ENCODE results near the gene TSHZ2. TPM values are rescaled to one million over a fixed set of nuclear protein-coding genes. Genes with fewer than 3 reads are reported as not detected.

The TSHZ2 gene
- total RNA-seq, 1 experiment from 2014 or later: 0.20 TPM

- DNase-seq (ENCODE audit: low spot score) (no peak), ATAC-seq (no peak; the same call in 1 of the 2 replicates)
- Mint-ChIP-seq H3K4me1 (peaks cover 7% of the 10 kb centered on the region), H3K9me3 (no peaks in the 10 kb centered on the region), H3K36me3 (no peaks in the 10 kb centered on the region), H3K4me3 (no peak overlapping the region), H3K27ac (no peak overlapping the region), H3K27me3 (ENCODE audit: low read depth) (no peaks in the 10 kb centered on the region)
- TF ChIP-seq GTF2I (CRISPR knock-in tag; conservative IDR thresholded peaks at IDR 0.05): no peak
- TF ChIP-seq MXD4 (CRISPR knock-in tag; IDR thresholded peaks at IDR 0.05; ENCODE audit: borderline replicate concordance): no peak
- TF ChIP-seq FOXP1 (CRISPR knock-in tag; IDR thresholded peaks at IDR 0.05; ENCODE audit: borderline replicate concordance): no peak
- no peak for TF ChIP-seq ESRRA (CRISPR knock-in tag; IDR thresholded peaks at IDR 0.05; ENCODE audit: borderline replicate concordance)
- no peak for TF ChIP-seq OVOL2 (CRISPR knock-in tag; IDR thresholded peaks at IDR 0.05; ENCODE audit: borderline replicate concordance)
- ChIA-PET CTCF (interaction anchor here (0.5 kb wide), 1 partner anchor 24 kb away, joined by 3 read pairs; no protein-coding TSS in a partner anchor), POLR2A (no interaction called here)
These were observed 12.3 kb downstream of the TSHZ2 start for GRCh38 chr20:52984451-52984810.

- H3K4me3 Mint-ChIP-seq: no peak overlapping the region
- POLR2A ChIA-PET: no interaction called here
- CTCF ChIA-PET: no interaction called here
- H3K36me3 Mint-ChIP-seq: no peaks in the 10 kb centered on the region
- no peaks in the 10 kb centered on the region for H3K27me3 Mint-ChIP-seq (ENCODE audit: low read depth)
- TF ChIP-seq ATF2 (CRISPR knock-in tag; IDR thresholded peaks at IDR 0.05; ENCODE audit: borderline replicate concordance, low read depth): no peak
- TF ChIP-seq NFATC4 (CRISPR knock-in tag; IDR thresholded peaks at IDR 0.05): no peak
- TF ChIP-seq IRF1 (CRISPR knock-in tag; IDR thresholded peaks at IDR 0.05): no peak
- TF ChIP-seq ZNF416 (CRISPR knock-in tag; IDR thresholded peaks at IDR 0.05): no peak
- no peak for TF ChIP-seq SOX15 (CRISPR knock-in tag; IDR thresholded peaks at IDR 0.05)
- TF ChIP-seq EMX1 (CRISPR knock-in tag; IDR thresholded peaks at IDR 0.05): no peak
- no peak for TF ChIP-seq FOXP4 (CRISPR knock-in tag; IDR thresholded peaks at IDR 0.05)
- no peak for TF ChIP-seq ETV6 (CRISPR knock-in tag; IDR thresholded peaks at IDR 0.05)
- TF ChIP-seq ZNF396 (CRISPR knock-in tag; IDR thresholded peaks at IDR 0.05; ENCODE audit: borderline replicate concordance): no peak
- no peak for ATAC-seq
- no peak overlapping the region for H3K27ac Mint-ChIP-seq
- no peak for DNase-seq (ENCODE audit: low spot score)
- peaks cover 7% of the 10 kb centered on the region for H3K4me1 Mint-ChIP-seq
- H3K9me3 Mint-ChIP-seq: no peaks in the 10 kb centered on the region
These were observed 13.5 kb downstream of the TSHZ2 start for GRCh38 chr20:52985687-52986086.

GRCh38 chr20:52987295-52987694 is 15.1 kb downstream of the TSHZ2 start:
- H3K9me3 Mint-ChIP-seq: no peaks in the 10 kb centered on the region
- no peak overlapping the region for H3K27ac Mint-ChIP-seq
- no peaks in the 10 kb centered on the region for H3K36me3 Mint-ChIP-seq
- POLR2A ChIA-PET: no interaction called here
- TF ChIP-seq ZNF423 (CRISPR knock-in tag; IDR thresholded peaks at IDR 0.05) (no peak), FOXK1 (CRISPR knock-in tag; IDR thresholded peaks at IDR 0.05) (no peak), GTF2I (CRISPR knock-in tag; conservative IDR thresholded peaks at IDR 0.05) (no peak), E2F5 (CRISPR knock-in tag; IDR thresholded peaks at IDR 0.05) (no peak)
- no peaks in the 10 kb centered on the region for H3K27me3 Mint-ChIP-seq (ENCODE audit: low read depth)
- no peak overlapping the region for H3K4me3 Mint-ChIP-seq
- H3K4me1 Mint-ChIP-seq: peaks cover 7% of the 10 kb centered on the region
- ATAC-seq: no peak
- no peak for DNase-seq (ENCODE audit: low spot score)
- CTCF ChIA-PET: no interaction called here

Data from WTC11 (cell line).